ENCODE measurements around the gene DPPA5. TPM values are rescaled to one million over a fixed set of nuclear protein-coding genes. Genes with fewer than 3 reads are reported as not detected.

Gene DPPA5
- total RNA-seq, 1 experiment from 2014 or later = not detected

DNA sequence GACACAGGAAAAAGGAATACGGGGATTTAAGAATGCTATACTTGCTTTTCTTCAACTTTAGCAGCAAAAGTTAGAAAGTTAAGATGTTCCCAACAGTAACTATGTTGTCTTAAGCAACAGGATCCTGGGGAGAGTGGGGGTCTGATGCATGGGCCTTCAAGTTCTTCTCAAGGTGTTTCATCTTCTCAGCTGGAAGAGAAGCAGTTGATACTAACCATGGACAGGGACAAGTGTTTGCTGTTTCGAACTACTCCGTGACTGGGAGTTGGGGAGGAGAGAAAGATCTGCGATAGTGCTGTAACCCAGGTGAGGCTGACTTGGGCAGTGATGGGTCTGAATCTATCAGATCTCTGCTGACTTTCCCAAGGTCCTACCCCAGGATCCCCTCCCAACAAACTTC lies 14.6 kb upstream of the DPPA5 start:
- in situ Hi-C loops (cut with HindIII; ENCODE audit: low pct_unique_long_range_greater_than_20kb, low sequenced_read_pairs) = no loop called here
- no peak for DNase-seq (ENCODE audit: low read depth)

DNA sequence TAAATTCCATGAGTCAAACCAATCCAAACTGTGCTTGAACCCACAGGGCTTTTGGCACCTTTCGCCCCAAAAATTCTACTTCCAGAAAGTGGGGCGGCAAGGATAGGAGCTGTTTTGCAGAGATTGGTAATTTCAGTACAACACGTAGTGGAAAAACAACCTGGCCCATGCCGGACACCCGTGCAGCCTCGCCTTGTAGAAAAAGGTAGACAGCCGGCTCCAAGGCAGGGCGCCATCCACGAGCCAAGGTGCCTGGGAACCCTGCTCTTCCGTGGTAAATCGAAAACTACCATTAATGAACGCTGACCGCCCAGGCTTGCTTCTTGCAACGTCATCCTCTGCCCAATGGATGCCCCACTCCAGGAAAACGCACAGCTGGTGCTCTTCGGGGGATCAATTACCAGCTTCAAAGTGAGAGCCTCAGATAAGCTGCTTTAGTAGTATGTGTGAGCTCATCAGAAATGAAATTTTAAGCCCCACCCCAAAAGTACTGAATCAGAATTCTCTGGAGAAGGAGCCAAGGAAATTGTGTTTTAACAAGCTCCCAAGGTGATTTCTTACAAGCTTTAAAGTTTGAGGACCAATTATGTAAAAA lies 13.8 kb upstream of the DPPA5 start:
- DNase-seq (ENCODE audit: low read depth) = no peak
- in situ Hi-C loops (cut with HindIII; ENCODE audit: low pct_unique_long_range_greater_than_20kb, low sequenced_read_pairs) = no loop called here

DNA sequence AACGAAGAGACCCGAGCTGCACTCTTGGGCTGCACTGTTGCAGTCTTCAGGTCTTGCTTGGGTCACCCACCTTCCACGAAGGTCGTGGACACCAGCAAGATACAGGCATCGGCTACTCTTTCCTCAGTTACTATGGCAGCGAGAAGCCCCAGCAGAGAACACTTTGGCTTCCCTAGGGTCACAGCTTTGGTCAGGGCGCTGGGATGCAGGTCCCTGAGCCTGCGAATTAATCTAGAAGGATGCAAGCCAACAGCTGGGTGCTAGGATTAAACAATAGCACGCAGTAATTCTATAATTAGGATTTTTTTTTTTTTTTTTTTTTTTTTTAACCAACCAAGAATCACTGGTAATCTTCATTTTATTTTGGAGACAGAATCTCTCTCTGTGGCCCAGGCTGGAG lies 10.5 kb upstream of the DPPA5 start:
- in situ Hi-C loops (cut with HindIII; ENCODE audit: low pct_unique_long_range_greater_than_20kb, low sequenced_read_pairs) = no loop called here
- no peak for DNase-seq (ENCODE audit: low read depth)

DNA sequence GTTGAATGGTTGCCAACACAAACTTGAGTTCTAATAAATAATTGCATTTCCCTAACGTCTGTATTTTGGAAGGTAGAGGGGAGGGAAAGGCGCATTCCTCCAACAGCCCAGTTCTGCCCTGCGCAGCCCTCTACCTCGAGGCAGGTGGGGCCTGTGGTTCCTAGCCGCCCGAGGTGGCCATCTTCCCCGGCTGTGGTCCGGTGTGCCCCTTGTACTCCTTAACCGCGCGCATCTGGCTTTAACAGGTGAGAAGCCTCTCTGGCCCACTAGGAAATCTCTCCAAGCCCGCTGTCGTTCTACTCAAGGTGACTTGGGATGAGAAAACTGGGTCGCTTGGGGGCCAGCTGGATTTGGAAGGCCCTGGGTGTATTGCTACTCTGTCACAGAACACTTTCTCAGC lies 10.0 kb upstream of the DPPA5 start:
- no peak for DNase-seq (ENCODE audit: low read depth)
- in situ Hi-C loops (cut with HindIII; ENCODE audit: low pct_unique_long_range_greater_than_20kb, low sequenced_read_pairs) = no loop called here

DNA sequence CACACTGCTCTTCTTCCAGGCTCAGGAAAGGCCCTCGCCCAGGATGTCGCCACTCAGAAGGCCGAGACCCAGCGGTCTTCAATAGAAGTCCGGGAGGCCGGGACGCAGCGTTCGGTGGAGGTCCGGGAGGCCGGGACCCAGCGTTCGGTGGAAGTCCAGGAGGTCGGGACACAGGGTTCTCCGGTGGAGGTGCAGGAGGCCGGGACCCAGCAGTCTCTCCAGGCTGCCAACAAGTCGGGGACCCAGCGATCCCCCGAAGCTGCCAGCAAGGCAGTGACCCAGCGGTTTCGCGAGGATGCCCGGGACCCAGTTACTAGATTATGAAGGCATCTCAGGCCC lies 9.4 kb upstream of the DPPA5 start:
- no peak for DNase-seq (ENCODE audit: low read depth)
- in situ Hi-C loops (cut with HindIII; ENCODE audit: low pct_unique_long_range_greater_than_20kb, low sequenced_read_pairs) = no loop called here

GRCh38 chr6:73362869-73363536 lies 8.9 kb upstream of the DPPA5 start:
- DNase-seq (ENCODE audit: low read depth) = no peak
- in situ Hi-C loops (cut with HindIII; ENCODE audit: low pct_unique_long_range_greater_than_20kb, low sequenced_read_pairs) = no loop called here

DNA sequence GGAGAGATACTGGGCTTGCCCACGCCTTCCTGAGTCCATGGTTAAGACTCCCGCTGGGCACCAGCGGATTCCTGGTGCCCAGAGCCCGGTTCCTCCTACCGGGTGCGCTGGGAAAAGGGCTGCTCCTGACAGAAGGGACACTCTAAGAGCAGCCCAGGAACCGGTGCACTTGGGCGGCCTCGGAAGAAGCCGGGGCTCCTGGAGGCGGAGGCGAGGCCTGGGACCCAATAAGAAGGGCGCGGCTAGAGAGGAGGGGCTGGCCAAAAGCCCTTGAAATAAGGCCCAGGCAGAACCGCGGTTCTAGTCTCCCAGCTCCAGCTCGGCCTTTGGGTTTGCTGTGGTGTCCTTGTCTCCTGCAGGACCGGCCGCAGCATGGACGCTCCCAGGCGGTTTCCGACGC lies 8.3 kb upstream of the DPPA5 start, which contains the start of gene KHDC3L:
Gene KHDC3L, plus strand, starts transcription at position 301 of the 400 bp plus-strand sequence. Its CDS starts 72 bp downstream, at position 373.
- in situ Hi-C loops (cut with HindIII; ENCODE audit: low pct_unique_long_range_greater_than_20kb, low sequenced_read_pairs) = no loop called here
- DNase-seq (ENCODE audit: low read depth) = no peak

DNA sequence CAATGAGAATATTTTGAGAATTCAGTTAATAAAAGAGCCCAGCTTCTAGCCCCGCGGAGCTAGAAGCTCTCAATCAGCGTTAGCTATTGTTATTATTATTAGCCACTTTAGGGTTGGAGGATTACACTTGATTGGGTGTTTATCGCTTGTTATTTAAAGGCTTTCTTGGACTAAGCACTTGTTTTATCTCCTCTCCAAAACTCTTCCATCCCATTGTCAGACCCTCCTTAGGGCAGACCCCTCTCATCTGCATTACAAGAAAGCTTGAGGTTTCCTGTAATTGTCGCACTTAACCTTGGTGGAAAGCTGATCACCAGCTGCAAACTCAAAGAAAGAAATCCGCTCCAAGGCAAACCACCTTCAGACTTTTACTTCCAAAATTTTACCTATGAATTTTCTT lies 4.8 kb downstream of the DPPA5 start:
- in situ Hi-C loops (cut with HindIII; ENCODE audit: low pct_unique_long_range_greater_than_20kb, low sequenced_read_pairs) = no loop called here
- DNase-seq (ENCODE audit: low read depth) = no peak

GRCh38 chr6:73348550-73349204 lies 5.4 kb downstream of the DPPA5 start:
- DNase-seq (ENCODE audit: low read depth) = no peak
- in situ Hi-C loops (cut with HindIII; ENCODE audit: low pct_unique_long_range_greater_than_20kb, low sequenced_read_pairs) = no loop called here

GRCh38 chr6:73343164-73343563 lies 10.9 kb downstream of the DPPA5 start:
- no peak for DNase-seq (ENCODE audit: low read depth)
- in situ Hi-C loops (cut with HindIII; ENCODE audit: low pct_unique_long_range_greater_than_20kb, low sequenced_read_pairs) = no loop called here

DNA sequence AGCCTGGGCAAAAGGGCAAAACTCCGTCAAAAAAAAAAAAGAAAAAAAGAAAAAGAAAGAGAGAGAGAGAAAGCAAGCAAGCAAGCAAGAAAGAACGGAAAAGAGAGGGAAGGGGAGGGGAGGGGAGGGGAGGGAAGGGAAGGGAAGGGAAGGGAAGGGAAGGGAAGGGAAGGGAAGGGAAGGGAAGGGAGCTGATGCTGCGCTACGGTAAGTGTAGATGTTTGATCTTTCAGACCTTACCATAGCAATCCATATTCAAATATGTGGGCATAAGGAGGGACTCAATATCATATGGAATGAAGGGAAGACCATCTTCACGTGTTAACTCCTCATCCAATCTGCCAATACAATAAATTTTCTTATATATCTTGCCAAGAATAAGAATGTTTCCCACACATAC lies 11.9 kb downstream of the DPPA5 start:
- no peak for DNase-seq (ENCODE audit: low read depth)
- in situ Hi-C loops (cut with HindIII; ENCODE audit: low pct_unique_long_range_greater_than_20kb, low sequenced_read_pairs) = no loop called here

- no peak for DNase-seq (ENCODE audit: low read depth)
- in situ Hi-C loops (cut with HindIII; ENCODE audit: low pct_unique_long_range_greater_than_20kb, low sequenced_read_pairs) = no loop called here
These were observed 12.7 kb downstream of the DPPA5 start for GRCh38 chr6:73341335-73341734.

GRCh38 chr6:73340048-73340447 lies 14.0 kb downstream of the DPPA5 start:
- in situ Hi-C loops (cut with HindIII; ENCODE audit: low pct_unique_long_range_greater_than_20kb, low sequenced_read_pairs) = no loop called here
- DNase-seq (ENCODE audit: low read depth) = peak; percentile 32

GRCh38 chr6:73339340-73339739 lies 14.7 kb downstream of the DPPA5 start:
- peak; percentile 24 for DNase-seq (ENCODE audit: low read depth)
- in situ Hi-C loops (cut with HindIII; ENCODE audit: low pct_unique_long_range_greater_than_20kb, low sequenced_read_pairs) = no loop called here

DNA sequence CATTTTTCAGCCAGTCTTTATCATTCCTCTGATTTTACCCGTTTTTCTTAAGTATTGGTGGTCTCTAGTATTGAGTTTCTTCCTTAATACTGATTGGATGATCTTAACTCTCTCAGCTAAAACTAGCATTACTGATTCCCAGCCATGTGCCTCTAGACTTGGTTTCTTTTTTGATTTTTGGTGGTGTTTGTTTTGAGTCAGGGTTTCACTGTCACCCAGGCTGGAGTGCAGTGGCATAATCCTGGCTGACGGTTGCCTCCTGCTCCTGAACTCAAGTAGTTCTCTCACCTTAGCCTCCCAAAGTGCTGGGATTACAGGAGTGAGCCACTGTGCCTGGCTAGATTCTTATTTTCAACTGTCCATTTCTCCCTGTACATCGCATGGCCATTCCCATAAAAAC lies 24.9 kb downstream of the DPPA5 start:
- in situ Hi-C loops (cut with HindIII; ENCODE audit: low pct_unique_long_range_greater_than_20kb, low sequenced_read_pairs) = no loop called here

DNA sequence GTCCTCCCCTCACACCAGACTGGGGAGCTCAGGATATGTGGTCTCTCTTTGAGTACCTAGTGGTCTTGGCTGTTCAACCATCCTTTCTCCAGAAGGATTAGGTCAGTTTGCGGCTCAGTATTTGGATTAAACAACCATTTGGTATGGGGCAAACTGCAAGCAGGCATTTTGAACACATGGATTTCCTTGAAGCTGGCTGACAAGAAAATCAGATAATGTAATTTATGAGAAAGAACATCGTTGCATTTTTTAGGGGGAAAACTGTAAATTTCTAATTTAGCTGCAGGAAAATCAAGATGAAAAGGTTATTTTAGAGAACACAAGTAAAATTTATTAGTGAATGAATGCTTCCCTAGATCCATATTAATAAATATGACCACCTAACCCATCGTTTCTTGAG lies 25.3 kb downstream of the DPPA5 start:
- DNase-seq (ENCODE audit: low read depth) = no peak
- in situ Hi-C loops (cut with HindIII; ENCODE audit: low pct_unique_long_range_greater_than_20kb, low sequenced_read_pairs) = no loop called here

More for the DNA sequence above, 24.9 kb downstream of the DPPA5 start:
- no peak for DNase-seq (ENCODE audit: low read depth)

- in situ Hi-C loops (cut with HindIII; ENCODE audit: low pct_unique_long_range_greater_than_20kb, low sequenced_read_pairs) = no loop called here
- DNase-seq (ENCODE audit: low read depth) = peak; percentile 58
These were observed 28.4 kb downstream of the DPPA5 start for GRCh38 chr6:73325656-73326055.

GRCh38 chr6:73323323-73323722 lies 30.8 kb downstream of the DPPA5 start:
- in situ Hi-C loops (cut with HindIII; ENCODE audit: low pct_unique_long_range_greater_than_20kb, low sequenced_read_pairs) = no loop called here
- DNase-seq (ENCODE audit: low read depth) = no peak

GRCh38 chr6:73314577-73315492 lies 39.2 kb downstream of the DPPA5 start:
- in situ Hi-C loops (cut with HindIII; ENCODE audit: low pct_unique_long_range_greater_than_20kb, low sequenced_read_pairs) = no loop called here
- no peak for DNase-seq (ENCODE audit: low read depth)
